Measurements from ENCODE around the gene F2.

F2 gene

DNA sequence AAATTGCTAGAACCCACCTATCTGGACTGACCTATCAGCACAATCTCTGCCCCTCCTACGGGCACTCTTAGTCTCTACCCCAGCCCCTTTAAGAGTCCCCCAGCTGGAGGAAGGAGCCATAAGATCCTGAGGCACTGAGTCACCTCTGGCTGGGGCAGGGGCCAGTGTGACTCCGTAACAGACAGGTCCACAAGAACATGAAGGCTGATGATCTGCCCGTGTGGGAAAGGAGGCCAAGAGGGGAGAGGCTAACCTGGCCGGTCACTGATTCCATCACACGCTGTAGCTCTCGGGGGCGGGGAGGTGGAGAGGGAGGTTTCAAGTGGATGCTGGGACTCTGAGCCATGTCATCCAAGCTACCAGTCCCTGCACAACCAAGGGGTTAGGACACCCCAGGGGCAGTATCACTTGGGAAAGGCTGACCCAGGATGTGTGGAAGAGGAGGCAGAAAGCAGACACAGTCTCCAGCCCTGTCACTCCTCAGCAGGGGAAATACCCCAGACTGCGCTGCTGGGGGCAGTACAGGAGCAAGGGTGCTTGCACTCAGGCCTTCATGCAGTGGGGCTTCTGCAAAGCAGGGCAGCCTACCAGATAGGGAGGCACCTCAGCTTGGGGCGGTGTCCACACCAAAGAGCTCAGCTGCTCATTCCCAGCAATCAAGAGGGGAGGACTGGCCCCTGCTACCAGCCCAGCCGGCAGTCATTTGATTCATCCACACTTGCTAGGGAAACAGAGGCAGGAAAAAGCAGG, 40.8 kb upstream of the F2 start:
- Histone ChIP-seq H3K9me3 (ENCODE audit: control insufficient read depth, low read depth, low read length) (no peaks in the 10 kb centered on the region), H3K36me3 (ENCODE audit: control insufficient read depth, low read depth, low read length) (no peaks in the 10 kb centered on the region), H3K9ac (ENCODE audit: low read length) (no peak overlapping the region), H3K4me3 (ENCODE audit: low read length) (no peak overlapping the region), H3K4me1 (ENCODE audit: control insufficient read depth, low read depth, low read length) (peaks cover 8% of the 10 kb centered on the region), H3K27me3 (ENCODE audit: control insufficient read depth, insufficient read depth, low read length) (no peaks in the 10 kb centered on the region), H3K27ac (ENCODE audit: low read length) (no peak overlapping the region)

- peaks cover 8% of the 10 kb centered on the region for H3K4me1 ChIP-seq (ENCODE audit: control insufficient read depth, low read depth, low read length)
- H3K27me3 ChIP-seq (ENCODE audit: control insufficient read depth, insufficient read depth, low read length): no peaks in the 10 kb centered on the region
- no peaks in the 10 kb centered on the region for H3K9me3 ChIP-seq (ENCODE audit: control insufficient read depth, low read depth, low read length)
- H3K9ac ChIP-seq (ENCODE audit: low read length): no peak overlapping the region
- H3K36me3 ChIP-seq (ENCODE audit: control insufficient read depth, low read depth, low read length): no peaks in the 10 kb centered on the region
- H3K27ac ChIP-seq (ENCODE audit: low read length): no peak overlapping the region
- no peak overlapping the region for H3K4me3 ChIP-seq (ENCODE audit: low read length)
Measured at GRCh38 chr11:46678741-46679130, 40.3 kb upstream of the F2 start.

- peaks cover 2% of the 10 kb centered on the region for H3K4me1 ChIP-seq (ENCODE audit: control insufficient read depth, low read depth, low read length)
- no peak overlapping the region for H3K27ac ChIP-seq (ENCODE audit: low read length)
- no peaks in the 10 kb centered on the region for H3K36me3 ChIP-seq (ENCODE audit: control insufficient read depth, low read depth, low read length)
- no peak overlapping the region for H3K4me3 ChIP-seq (ENCODE audit: low read length)
- no peak overlapping the region for H3K9ac ChIP-seq (ENCODE audit: low read length)
- no peaks in the 10 kb centered on the region for H3K9me3 ChIP-seq (ENCODE audit: control insufficient read depth, low read depth, low read length)
- no peaks in the 10 kb centered on the region for H3K27me3 ChIP-seq (ENCODE audit: control insufficient read depth, insufficient read depth, low read length)
Measured at GRCh38 chr11:46679241-46680163, 39.5 kb upstream of the F2 start.

DNA sequence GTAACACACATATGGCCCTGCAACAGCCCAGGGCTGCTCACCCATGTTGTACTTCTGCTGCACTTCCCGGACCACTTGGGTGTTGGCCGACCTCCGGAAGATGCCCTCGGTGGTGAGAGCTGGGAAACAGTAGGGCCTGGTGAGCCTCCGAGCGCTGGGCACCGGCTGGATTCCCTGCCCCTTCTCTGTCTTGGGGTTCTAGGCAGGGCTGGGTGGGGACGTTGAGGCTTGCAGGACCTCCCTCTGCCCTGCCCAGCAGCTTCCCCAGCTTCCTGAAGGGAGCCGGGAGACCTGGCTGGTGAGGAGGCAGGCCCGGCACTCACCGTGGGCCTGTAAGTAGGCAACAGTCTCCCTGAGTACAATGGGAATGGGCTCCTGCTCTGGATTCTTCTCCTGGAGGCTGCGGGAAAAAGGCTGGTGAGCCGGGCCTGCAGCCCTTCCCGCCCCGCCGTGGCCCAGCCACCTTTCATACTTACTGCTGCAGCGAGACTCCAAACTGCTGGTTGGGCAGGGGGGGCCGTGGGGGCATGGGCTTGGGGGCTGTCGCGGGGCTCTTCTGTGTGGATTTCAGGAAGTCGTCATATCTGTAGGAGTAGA, 38.8 kb upstream of the F2 start:
- Histone ChIP-seq H3K4me3 (ENCODE audit: low read length) (no peak overlapping the region), H3K9ac (ENCODE audit: low read length) (no peak overlapping the region), H3K27me3 (ENCODE audit: control insufficient read depth, insufficient read depth, low read length) (no peaks in the 10 kb centered on the region), H3K4me1 (ENCODE audit: control insufficient read depth, low read depth, low read length) (no peaks in the 10 kb centered on the region), H3K27ac (ENCODE audit: low read length) (no peak overlapping the region), H3K9me3 (ENCODE audit: control insufficient read depth, low read depth, low read length) (no peaks in the 10 kb centered on the region), H3K36me3 (ENCODE audit: control insufficient read depth, low read depth, low read length) (no peaks in the 10 kb centered on the region)

GRCh38 chr11:46680815-46681214, 38.2 kb upstream of the F2 start:
- Histone ChIP-seq H3K36me3 (ENCODE audit: control insufficient read depth, low read depth, low read length) (no peaks in the 10 kb centered on the region), H3K9me3 (ENCODE audit: control insufficient read depth, low read depth, low read length) (no peaks in the 10 kb centered on the region)

GRCh38 chr11:46681814-46682213, 37.2 kb upstream of the F2 start:
- Histone ChIP-seq H3K27ac (ENCODE audit: low read length) (no peak overlapping the region), H3K9me3 (ENCODE audit: control insufficient read depth, low read depth, low read length) (no peaks in the 10 kb centered on the region), H3K36me3 (ENCODE audit: control insufficient read depth, low read depth, low read length) (no peaks in the 10 kb centered on the region), H3K4me1 (ENCODE audit: control insufficient read depth, low read depth, low read length) (no peaks in the 10 kb centered on the region), H3K4me3 (ENCODE audit: low read length) (no peak overlapping the region), H3K27me3 (ENCODE audit: control insufficient read depth, insufficient read depth, low read length) (no peaks in the 10 kb centered on the region), H3K9ac (ENCODE audit: low read length) (no peak overlapping the region)

More at GRCh38 chr11:46680815-46681214, 38.2 kb upstream of the F2 start:
- no peak overlapping the region for H3K9ac ChIP-seq (ENCODE audit: low read length)
- no peak overlapping the region for H3K27ac ChIP-seq (ENCODE audit: low read length)
- H3K27me3 ChIP-seq (ENCODE audit: control insufficient read depth, insufficient read depth, low read length): no peaks in the 10 kb centered on the region
- no peaks in the 10 kb centered on the region for H3K4me1 ChIP-seq (ENCODE audit: control insufficient read depth, low read depth, low read length)
- H3K4me3 ChIP-seq (ENCODE audit: low read length): no peak overlapping the region

DNA sequence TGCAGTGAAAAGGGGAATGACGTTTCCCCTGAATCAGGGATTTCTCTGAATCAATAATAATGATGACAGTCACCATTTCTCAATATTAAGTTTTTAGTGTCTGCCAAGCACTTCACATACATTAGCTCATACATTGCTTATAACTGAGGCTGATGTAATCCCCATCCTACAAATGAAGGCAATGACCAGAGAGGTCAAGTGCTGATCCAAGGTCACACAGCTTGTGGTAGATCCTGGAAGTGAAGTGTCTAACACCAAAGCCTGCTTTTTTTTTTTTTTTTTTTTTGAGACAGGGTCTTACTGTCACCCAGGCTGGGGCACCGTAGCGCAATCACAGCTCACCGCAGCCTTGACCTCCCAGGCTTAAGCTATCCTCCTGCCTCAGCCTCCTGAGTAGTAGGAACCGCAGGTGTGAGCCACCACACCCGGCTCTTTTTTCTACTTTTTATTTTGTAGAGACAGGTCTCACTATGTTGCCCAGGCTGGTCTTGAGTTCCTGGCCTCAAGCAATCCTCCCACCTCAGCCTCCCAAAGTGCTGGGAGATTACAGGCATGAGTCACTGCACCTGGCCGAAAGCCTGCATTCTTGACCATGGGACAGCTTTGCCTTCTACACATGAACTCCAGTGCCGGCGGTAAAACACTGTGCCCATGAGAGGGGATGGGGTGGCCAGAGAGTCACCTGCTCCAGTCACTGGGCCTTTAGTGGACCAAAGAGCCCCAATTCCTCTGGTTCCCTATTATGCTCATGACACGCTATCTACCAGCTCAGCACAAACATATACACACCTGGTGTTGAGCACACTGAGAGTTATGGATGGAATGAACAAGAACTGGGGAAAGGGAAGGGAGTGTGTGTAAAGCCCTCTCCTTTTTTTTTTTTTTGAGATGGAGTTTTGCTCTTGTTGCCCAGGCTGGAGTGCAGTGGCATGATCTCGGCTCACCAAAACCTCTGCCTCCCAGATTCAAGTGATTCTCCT, 36.0 kb upstream of the F2 start:
- peaks cover 3% of the 10 kb centered on the region for H3K36me3 ChIP-seq (ENCODE audit: control insufficient read depth, low read depth, low read length)

GRCh38 chr11:46684367-46684766, 34.6 kb upstream of the F2 start:
- no peaks in the 10 kb centered on the region for H3K27me3 ChIP-seq (ENCODE audit: control insufficient read depth, insufficient read depth, low read length)
- no peak overlapping the region for H3K27ac ChIP-seq (ENCODE audit: low read length)
- H3K36me3 ChIP-seq (ENCODE audit: control insufficient read depth, low read depth, low read length): peaks cover 3% of the 10 kb centered on the region
- no peak overlapping the region for H3K9ac ChIP-seq (ENCODE audit: low read length)
- no peaks in the 10 kb centered on the region for H3K9me3 ChIP-seq (ENCODE audit: control insufficient read depth, low read depth, low read length)
- no peaks in the 10 kb centered on the region for H3K4me1 ChIP-seq (ENCODE audit: control insufficient read depth, low read depth, low read length)
- no peak overlapping the region for H3K4me3 ChIP-seq (ENCODE audit: low read length)

More for the DNA sequence above, 36.0 kb upstream of the F2 start:
- H3K4me3 ChIP-seq (ENCODE audit: low read length): no peak overlapping the region
- H3K27ac ChIP-seq (ENCODE audit: low read length): no peak overlapping the region
- no peaks in the 10 kb centered on the region for H3K9me3 ChIP-seq (ENCODE audit: control insufficient read depth, low read depth, low read length)
- H3K9ac ChIP-seq (ENCODE audit: low read length): no peak overlapping the region
- no peaks in the 10 kb centered on the region for H3K27me3 ChIP-seq (ENCODE audit: control insufficient read depth, insufficient read depth, low read length)
- no peaks in the 10 kb centered on the region for H3K4me1 ChIP-seq (ENCODE audit: control insufficient read depth, low read depth, low read length)

- no peak overlapping the region for H3K9ac ChIP-seq (ENCODE audit: low read length)
- no peaks in the 10 kb centered on the region for H3K9me3 ChIP-seq (ENCODE audit: control insufficient read depth, low read depth, low read length)
- H3K4me1 ChIP-seq (ENCODE audit: control insufficient read depth, low read depth, low read length): no peaks in the 10 kb centered on the region
- no peak overlapping the region for H3K27ac ChIP-seq (ENCODE audit: low read length)
- no peak overlapping the region for H3K4me3 ChIP-seq (ENCODE audit: low read length)
- H3K36me3 ChIP-seq (ENCODE audit: control insufficient read depth, low read depth, low read length): peaks cover 3% of the 10 kb centered on the region
- no peaks in the 10 kb centered on the region for H3K27me3 ChIP-seq (ENCODE audit: control insufficient read depth, insufficient read depth, low read length)
Measured at GRCh38 chr11:46686886-46687795, 31.9 kb upstream of the F2 start.

GRCh38 chr11:46690702-46691101, 28.3 kb upstream of the F2 start:
- Histone ChIP-seq H3K4me3 (ENCODE audit: low read length) (no peak overlapping the region), H3K9ac (ENCODE audit: low read length) (no peak overlapping the region), H3K27ac (ENCODE audit: low read length) (no peak overlapping the region), H3K9me3 (ENCODE audit: control insufficient read depth, low read depth, low read length) (no peaks in the 10 kb centered on the region), H3K36me3 (ENCODE audit: control insufficient read depth, low read depth, low read length) (peaks cover 10% of the 10 kb centered on the region), H3K27me3 (ENCODE audit: control insufficient read depth, insufficient read depth, low read length) (no peaks in the 10 kb centered on the region), H3K4me1 (ENCODE audit: control insufficient read depth, low read depth, low read length) (no peaks in the 10 kb centered on the region)
